GM12874 (cell line): Measurements from ENCODE around the gene KRTAP4-2.
"Not testable (repeated sequence)": the region's sequence is repeated elsewhere in the genome, so short reads cannot be mapped to it uniquely, and the experiment has no call there.

Experiments used
- TF ChIP-seq, protein P1 (sequence below): IDR thresholded peaks from 2 replicates; pipeline ENCODE4 v1.5.1; 2011; ENCODE audit warnings: low read depth, mild to moderate bottlenecking, control low read depth, low read length, moderate library complexity; ENCODE audit not compliant: insufficient read depth

The KRTAP4-2 gene

DNA sequence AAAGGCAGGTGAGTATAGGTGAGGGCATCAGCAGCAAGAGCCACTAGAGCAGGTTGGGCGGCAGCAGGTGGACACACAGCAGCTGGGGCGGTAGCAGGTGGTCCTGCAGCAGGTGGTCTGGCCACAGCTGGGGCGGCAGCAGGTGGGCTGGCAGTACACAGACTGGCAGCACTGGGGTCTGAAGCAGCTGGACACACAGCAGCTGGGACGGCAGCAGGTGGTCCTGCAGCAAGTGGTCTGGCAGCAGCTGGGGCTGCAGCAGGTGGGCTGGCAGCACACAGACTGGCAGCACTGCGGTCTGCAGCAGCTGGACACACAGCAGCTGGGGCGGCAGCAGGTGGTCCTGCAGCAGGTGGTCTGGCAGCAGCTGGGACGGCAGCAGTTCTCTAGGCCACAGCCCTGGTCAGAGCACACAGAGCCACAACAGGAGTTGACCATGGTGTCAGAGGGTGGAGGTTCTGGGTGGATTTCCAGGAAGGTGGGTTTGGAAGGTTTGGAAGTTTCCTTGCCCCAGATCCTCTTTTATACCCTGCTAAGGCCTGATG, at the start of gene KRTAP4-2:
Gene KRTAP4-2 (minus strand): TSS at position 495 of the 545 bp plus-strand sequence. CDS start 57 bp downstream, at position 438.
- TF ChIP-seq, protein P1, sequence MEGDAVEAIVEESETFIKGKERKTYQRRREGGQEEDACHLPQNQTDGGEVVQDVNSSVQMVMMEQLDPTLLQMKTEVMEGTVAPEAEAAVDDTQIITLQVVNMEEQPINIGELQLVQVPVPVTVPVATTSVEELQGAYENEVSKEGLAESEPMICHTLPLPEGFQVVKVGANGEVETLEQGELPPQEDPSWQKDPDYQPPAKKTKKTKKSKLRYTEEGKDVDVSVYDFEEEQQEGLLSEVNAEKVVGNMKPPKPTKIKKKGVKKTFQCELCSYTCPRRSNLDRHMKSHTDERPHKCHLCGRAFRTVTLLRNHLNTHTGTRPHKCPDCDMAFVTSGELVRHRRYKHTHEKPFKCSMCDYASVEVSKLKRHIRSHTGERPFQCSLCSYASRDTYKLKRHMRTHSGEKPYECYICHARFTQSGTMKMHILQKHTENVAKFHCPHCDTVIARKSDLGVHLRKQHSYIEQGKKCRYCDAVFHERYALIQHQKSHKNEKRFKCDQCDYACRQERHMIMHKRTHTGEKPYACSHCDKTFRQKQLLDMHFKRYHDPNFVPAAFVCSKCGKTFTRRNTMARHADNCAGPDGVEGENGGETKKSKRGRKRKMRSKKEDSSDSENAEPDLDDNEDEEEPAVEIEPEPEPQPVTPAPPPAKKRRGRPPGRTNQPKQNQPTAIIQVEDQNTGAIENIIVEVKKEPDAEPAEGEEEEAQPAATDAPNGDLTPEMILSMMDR, result no peak

DNA sequence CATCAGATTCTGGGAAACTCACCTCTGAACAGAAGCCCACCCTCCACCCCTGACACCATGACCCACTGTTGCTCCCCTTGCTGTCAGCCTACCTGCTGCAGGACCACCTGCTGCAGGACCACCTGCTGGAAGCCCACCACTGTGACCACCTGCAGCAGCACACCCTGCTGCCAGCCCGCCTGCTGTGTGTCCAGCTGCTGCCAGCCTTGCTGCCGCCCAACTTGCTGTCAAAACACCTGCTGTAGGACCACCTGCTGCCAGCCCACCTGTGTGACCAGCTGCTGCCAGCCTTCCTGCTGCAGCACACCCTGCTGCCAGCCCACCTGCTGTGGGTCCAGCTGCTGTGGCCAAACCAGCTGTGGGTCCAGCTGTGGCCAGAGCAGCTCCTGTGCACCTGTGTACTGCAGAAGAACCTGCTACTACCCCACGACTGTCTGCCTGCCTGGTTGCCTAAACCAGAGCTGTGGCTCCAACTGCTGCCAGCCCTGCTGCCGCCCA, 48.6 kb upstream of the KRTAP4-2 start, which contains the start of gene KRTAP9-2:
Gene KRTAP9-2 (plus strand): TSS at position 51 of the 498 bp plus-strand sequence. CDS start 7 bp downstream, at position 58.
- TF ChIP-seq, protein P1, result not testable (repeated sequence)

GRCh38 chr17:41226051-41226450, 48.0 kb upstream of the KRTAP4-2 start:
- TF ChIP-seq, protein P1, result no peak

- TF ChIP-seq, protein P1, result no peak
Measured at GRCh38 chr17:41223821-41224220, 45.8 kb upstream of the KRTAP4-2 start.

- TF ChIP-seq, protein P1, result no peak
Measured at GRCh38 chr17:41215681-41216080, 37.7 kb upstream of the KRTAP4-2 start.

- TF ChIP-seq, protein P1, result no peak
Measured at GRCh38 chr17:41212524-41213169, 34.6 kb upstream of the KRTAP4-2 start.

- TF ChIP-seq, protein P1, result no peak
Measured at GRCh38 chr17:41211845-41212466, 33.9 kb upstream of the KRTAP4-2 start.
